ENCODE data around the gene AFAP1L1.

Gene AFAP1L1

GRCh38 chr5:149352169-149352568 is 80.5 kb downstream of the AFAP1L1 start:
- H3K27ac ChIP-seq: no peak overlapping the region
- TF ChIP-seq CTCF (IDR thresholded peaks at IDR 0.05) (no peak), ZFX (IDR thresholded peaks at IDR 0.05; ENCODE audit: borderline replicate concordance) (no peak)

GRCh38 chr5:149353911-149354310 is 82.3 kb downstream of the AFAP1L1 start:
- no peak overlapping the region; the same call in 1 of the 2 replicates for H3K27ac ChIP-seq
- TF ChIP-seq CTCF (IDR thresholded peaks at IDR 0.05): no peak

- peak overlapping the region; percentile 20; the same call in 1 of the 2 replicates for H3K27ac ChIP-seq
- no peak for TF ChIP-seq CTCF (IDR thresholded peaks at IDR 0.05)
- no peak for TF ChIP-seq ZFX (IDR thresholded peaks at IDR 0.05; ENCODE audit: borderline replicate concordance)
These were observed 84.0 kb downstream of the AFAP1L1 start for GRCh38 chr5:149355688-149356087.

GRCh38 chr5:149356391-149356790 is 84.7 kb downstream of the AFAP1L1 start:
- TF ChIP-seq CTCF (IDR thresholded peaks at IDR 0.05): no peak
- TF ChIP-seq ZFX (IDR thresholded peaks at IDR 0.05; ENCODE audit: borderline replicate concordance): no peak
- H3K27ac ChIP-seq: peak overlapping the region; percentile 20

GRCh38 chr5:149357370-149358293 is 86.0 kb downstream of the AFAP1L1 start, which contains the start of gene PCYOX1L:
PCYOX1L (plus strand) TSS chr5:149358046; CDS start chr5:149358069, 23 bp downstream.
- H3K27ac ChIP-seq: peak within 1 kb of the TSS; percentile 68
- TF ChIP-seq ZFX (IDR thresholded peaks at IDR 0.05; ENCODE audit: borderline replicate concordance) (no peak), CTCF (IDR thresholded peaks at IDR 0.05) (no peak)

GRCh38 chr5:149358294-149358651 is 86.6 kb downstream of the AFAP1L1 start:
- TF ChIP-seq CTCF (IDR thresholded peaks at IDR 0.05): no peak
- TF ChIP-seq ZFX (IDR thresholded peaks at IDR 0.05; ENCODE audit: borderline replicate concordance): no peak
- peak overlapping the region; percentile 68 for H3K27ac ChIP-seq

- no peak for TF ChIP-seq CTCF (IDR thresholded peaks at IDR 0.05)
- TF ChIP-seq ZFX (IDR thresholded peaks at IDR 0.05; ENCODE audit: borderline replicate concordance): no peak
- H3K27ac ChIP-seq: no peak overlapping the region; the same call in 1 of the 2 replicates
These were observed 87.3 kb downstream of the AFAP1L1 start for GRCh38 chr5:149358868-149359495.
